ENCODE data around the gene CFAP46.

GRCh38 chr10:132964231-132964630, 21.9 kb upstream of the CFAP46 start:
- TF ChIP-seq, protein P1, sequence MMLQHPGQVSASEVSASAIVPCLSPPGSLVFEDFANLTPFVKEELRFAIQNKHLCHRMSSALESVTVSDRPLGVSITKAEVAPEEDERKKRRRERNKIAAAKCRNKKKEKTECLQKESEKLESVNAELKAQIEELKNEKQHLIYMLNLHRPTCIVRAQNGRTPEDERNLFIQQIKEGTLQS (CRISPR knock-in tag; conservative IDR thresholded peaks at IDR 0.05), result no peak
- TF ChIP-seq SMAD3 (CRISPR knock-in tag; IDR thresholded peaks at IDR 0.05; ENCODE audit: borderline replicate concordance) (no peak), ETV6 (CRISPR knock-in tag; IDR thresholded peaks at IDR 0.05) (no peak), FOXK1 (CRISPR knock-in tag; IDR thresholded peaks at IDR 0.05) (no peak), ESRRA (CRISPR knock-in tag; IDR thresholded peaks at IDR 0.05; ENCODE audit: borderline replicate concordance) (no peak), MAX (CRISPR knock-in tag; IDR thresholded peaks at IDR 0.05) (no peak), GABPB1 (CRISPR knock-in tag; IDR thresholded peaks at IDR 0.05) (no peak)
- TF ChIP-seq, protein P2, sequence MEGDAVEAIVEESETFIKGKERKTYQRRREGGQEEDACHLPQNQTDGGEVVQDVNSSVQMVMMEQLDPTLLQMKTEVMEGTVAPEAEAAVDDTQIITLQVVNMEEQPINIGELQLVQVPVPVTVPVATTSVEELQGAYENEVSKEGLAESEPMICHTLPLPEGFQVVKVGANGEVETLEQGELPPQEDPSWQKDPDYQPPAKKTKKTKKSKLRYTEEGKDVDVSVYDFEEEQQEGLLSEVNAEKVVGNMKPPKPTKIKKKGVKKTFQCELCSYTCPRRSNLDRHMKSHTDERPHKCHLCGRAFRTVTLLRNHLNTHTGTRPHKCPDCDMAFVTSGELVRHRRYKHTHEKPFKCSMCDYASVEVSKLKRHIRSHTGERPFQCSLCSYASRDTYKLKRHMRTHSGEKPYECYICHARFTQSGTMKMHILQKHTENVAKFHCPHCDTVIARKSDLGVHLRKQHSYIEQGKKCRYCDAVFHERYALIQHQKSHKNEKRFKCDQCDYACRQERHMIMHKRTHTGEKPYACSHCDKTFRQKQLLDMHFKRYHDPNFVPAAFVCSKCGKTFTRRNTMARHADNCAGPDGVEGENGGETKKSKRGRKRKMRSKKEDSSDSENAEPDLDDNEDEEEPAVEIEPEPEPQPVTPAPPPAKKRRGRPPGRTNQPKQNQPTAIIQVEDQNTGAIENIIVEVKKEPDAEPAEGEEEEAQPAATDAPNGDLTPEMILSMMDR (IDR thresholded peaks at IDR 0.05), result no peak
- TF ChIP-seq, protein P3, sequence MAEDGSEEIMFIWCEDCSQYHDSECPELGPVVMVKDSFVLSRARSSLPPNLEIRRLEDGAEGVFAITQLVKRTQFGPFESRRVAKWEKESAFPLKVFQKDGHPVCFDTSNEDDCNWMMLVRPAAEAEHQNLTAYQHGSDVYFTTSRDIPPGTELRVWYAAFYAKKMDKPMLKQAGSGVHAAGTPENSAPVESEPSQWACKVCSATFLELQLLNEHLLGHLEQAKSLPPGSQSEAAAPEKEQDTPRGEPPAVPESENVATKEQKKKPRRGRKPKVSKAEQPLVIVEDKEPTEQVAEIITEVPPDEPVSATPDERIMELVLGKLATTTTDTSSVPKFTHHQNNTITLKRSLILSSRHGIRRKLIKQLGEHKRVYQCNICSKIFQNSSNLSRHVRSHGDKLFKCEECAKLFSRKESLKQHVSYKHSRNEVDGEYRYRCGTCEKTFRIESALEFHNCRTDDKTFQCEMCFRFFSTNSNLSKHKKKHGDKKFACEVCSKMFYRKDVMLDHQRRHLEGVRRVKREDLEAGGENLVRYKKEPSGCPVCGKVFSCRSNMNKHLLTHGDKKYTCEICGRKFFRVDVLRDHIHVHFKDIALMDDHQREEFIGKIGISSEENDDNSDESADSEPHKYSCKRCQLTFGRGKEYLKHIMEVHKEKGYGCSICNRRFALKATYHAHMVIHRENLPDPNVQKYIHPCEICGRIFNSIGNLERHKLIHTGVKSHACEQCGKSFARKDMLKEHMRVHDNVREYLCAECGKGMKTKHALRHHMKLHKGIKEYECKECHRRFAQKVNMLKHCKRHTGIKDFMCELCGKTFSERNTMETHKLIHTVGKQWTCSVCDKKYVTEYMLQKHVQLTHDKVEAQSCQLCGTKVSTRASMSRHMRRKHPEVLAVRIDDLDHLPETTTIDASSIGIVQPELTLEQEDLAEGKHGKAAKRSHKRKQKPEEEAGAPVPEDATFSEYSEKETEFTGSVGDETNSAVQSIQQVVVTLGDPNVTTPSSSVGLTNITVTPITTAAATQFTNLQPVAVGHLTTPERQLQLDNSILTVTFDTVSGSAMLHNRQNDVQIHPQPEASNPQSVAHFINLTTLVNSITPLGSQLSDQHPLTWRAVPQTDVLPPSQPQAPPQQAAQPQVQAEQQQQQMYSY (CRISPR knock-in tag; IDR thresholded peaks at IDR 0.05), result no peak
- TF ChIP-seq, protein P4, sequence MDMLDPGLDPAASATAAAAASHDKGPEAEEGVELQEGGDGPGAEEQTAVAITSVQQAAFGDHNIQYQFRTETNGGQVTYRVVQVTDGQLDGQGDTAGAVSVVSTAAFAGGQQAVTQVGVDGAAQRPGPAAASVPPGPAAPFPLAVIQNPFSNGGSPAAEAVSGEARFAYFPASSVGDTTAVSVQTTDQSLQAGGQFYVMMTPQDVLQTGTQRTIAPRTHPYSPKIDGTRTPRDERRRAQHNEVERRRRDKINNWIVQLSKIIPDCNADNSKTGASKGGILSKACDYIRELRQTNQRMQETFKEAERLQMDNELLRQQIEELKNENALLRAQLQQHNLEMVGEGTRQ (CRISPR knock-in tag; IDR thresholded peaks at IDR 0.05), result no peak
- TF ChIP-seq, protein P5, sequence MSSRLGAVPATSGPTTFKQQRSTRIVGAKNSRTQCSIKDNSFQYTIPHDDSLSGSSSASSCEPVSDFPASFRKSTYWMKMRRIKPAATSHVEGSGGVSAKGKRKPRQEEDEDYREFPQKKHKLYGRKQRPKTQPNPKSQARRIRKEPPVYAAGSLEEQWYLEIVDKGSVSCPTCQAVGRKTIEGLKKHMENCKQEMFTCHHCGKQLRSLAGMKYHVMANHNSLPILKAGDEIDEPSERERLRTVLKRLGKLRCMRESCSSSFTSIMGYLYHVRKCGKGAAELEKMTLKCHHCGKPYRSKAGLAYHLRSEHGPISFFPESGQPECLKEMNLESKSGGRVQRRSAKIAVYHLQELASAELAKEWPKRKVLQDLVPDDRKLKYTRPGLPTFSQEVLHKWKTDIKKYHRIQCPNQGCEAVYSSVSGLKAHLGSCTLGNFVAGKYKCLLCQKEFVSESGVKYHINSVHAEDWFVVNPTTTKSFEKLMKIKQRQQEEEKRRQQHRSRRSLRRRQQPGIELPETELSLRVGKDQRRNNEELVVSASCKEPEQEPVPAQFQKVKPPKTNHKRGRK (CRISPR knock-in tag; IDR thresholded peaks at IDR 0.05; ENCODE audit: borderline replicate concordance), result no peak
- TF ChIP-seq, protein P6, sequence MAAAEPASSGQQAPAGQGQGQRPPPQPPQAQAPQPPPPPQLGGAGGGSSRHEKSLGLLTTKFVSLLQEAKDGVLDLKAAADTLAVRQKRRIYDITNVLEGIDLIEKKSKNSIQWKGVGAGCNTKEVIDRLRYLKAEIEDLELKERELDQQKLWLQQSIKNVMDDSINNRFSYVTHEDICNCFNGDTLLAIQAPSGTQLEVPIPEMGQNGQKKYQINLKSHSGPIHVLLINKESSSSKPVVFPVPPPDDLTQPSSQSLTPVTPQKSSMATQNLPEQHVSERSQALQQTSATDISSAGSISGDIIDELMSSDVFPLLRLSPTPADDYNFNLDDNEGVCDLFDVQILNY (CRISPR knock-in tag; IDR thresholded peaks at IDR 0.05), result no peak
